GM19193 (cell line): ENCODE measurements around the gene ATG7.

ENCODE experiments used
- POLR2A ChIP-seq: IDR thresholded peaks from 4 replicates; pipeline ENCODE4 v1.6.1; 2011; ENCODE audit not compliant: insufficient read depth, insufficient read length; ENCODE audit errors: extremely low read depth

Gene ATG7

GRCh38 chr3:11393401-11393800 lies 121.2 kb downstream of the ATG7 start:
- TF ChIP-seq POLR2A = no peak

GRCh38 chr3:11394392-11394791 lies 122.2 kb downstream of the ATG7 start:
- TF ChIP-seq POLR2A = no peak

DNA sequence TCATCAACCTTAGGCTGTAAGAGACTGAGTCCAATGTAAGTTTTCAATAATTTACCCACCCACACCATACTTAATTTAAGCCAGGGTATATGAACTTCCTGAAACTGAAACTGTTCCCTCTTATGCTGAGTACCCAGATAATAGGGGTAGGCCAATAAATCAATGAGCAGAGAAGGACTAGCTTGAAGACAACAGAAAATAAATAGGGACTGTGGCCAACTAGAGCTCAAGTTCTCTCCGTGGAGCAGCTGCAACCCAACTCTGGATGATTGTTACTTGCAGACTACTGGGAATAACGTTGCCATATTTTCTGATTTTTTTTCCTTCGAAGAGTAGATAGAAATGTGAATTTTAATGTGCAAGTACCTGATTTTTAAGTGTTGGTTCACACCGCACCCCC lies 128.0 kb downstream of the ATG7 start:
- no peak for TF ChIP-seq POLR2A

DNA sequence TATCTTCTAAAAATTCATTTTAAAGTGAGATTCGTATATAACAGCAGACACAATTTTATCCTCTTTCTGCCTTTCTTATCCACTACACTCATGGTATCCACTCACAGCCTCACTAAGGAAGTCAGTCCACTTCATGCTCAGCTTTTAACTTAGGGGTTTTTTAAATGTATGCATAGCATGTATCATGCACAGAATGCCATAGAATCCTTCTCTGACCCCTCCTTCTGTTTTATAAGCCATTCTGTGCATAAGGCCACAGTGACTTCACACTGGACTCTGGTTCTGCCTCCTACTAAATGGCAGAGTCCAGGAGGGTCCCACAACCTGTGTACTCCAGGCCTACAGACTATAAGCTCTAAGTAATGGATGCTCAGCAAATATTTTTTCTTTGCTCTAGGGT lies 129.2 kb downstream of the ATG7 start:
- no peak for TF ChIP-seq POLR2A

- no peak for TF ChIP-seq POLR2A
Observed at GRCh38 chr3:11405323-11405722, 133.1 kb downstream of the ATG7 start.

DNA sequence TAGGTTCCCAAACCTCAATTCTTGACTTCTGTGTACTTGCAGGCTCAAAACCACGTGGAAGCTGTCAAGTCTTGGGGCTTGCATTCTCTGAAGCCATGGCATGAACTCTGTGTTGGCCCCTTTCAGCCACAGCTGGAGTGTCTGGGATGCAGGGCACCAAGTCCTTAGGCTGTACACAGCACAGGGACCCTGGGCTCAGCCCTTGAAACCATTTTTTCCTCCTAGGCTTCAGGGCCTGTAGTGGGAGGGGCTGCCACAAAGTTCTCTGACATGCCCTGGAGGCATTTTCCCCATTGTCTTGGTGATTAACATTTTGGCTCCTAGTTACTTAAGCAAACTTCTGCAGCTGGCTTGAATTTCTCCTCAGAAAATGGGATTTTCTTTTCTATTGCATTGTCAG lies 135.4 kb downstream of the ATG7 start:
- TF ChIP-seq POLR2A = no peak

GRCh38 chr3:11410564-11410963 lies 138.4 kb downstream of the ATG7 start:
- no peak for TF ChIP-seq POLR2A

- TF ChIP-seq POLR2A = no peak
Observed at GRCh38 chr3:11411956-11412355, 139.8 kb downstream of the ATG7 start.

GRCh38 chr3:11413071-11413470 lies 140.9 kb downstream of the ATG7 start:
- no peak for TF ChIP-seq POLR2A

DNA sequence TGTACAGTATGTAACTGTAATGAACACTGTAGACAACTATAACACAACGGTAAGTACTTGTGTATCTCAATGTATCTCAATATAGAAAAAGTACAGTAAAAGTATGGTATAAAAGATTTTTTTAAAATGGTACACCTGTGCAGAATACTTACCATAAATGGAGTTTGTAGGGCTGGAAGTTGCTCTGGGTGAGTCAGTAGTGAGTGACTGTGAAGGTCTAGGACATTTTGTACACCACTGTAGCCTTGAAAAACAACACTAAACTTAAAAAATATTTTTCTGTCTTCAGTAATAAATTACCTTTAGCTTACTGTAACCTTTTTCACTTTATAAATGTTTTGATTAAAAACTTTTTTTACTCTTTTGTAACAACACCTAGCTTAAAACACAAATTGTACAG lies 142.9 kb downstream of the ATG7 start:
- TF ChIP-seq POLR2A = no peak

- TF ChIP-seq POLR2A = no peak
Observed at GRCh38 chr3:11420066-11420465, 147.9 kb downstream of the ATG7 start.

DNA sequence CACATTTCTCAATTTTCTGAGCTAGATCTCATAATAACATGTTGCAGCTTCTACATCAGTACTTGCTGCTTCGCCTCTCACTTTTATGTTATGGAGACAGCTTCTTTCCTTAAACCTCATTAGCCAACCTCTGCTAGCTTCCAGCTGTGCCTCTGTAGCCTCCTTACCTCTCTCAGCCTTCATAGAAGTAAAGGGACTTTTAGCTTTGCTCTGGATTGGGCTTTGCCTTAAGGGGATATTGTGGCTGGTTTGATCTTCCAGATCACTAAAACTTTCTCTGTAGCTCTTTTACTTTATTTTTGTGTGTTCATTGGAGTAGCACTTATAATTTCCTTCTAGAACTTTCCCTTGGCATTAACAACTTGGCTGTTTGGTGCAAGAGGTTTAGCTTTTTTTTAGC lies 150.1 kb downstream of the ATG7 start:
- no peak for TF ChIP-seq POLR2A

DNA sequence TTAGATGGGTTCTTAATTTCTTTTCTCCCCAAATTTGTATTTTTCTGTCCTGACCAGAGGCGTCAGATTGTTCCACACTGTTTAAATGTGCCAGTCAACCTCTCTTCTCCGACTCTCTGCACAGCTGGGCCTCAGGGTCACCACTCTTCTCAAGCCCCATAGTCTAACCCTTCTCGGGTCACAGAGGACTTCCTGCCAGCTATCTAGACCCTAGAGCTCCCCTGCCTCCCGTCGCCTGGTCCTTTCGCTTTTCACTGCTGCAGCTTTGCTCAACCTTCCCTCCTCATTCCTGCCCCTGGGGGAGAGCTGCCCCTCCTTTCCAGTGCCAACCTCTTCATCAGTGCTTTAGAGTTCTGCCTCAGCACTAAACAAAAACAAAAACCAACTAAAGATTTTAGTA lies 151.7 kb downstream of the ATG7 start:
- no peak for TF ChIP-seq POLR2A

DNA sequence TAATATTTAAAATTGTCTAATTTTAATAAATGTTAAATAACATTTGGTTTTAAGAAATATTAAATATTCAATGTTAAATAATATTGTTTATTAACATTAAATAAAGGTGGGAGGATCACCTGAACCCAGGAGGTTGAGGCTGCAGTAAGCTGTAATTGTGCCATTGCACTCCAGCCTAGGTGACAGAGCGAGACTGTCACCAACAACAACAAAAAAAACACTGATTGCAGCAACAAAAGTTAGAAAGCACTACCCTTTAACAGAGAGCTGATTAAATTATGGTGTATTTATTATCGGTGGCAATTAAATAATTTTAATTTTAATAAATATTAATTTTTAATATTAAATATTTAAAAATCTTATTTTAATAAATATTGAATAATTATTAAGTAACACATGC lies 152.1 kb downstream of the ATG7 start:
- TF ChIP-seq POLR2A = no peak

GRCh38 chr3:11430207-11430606 lies 158.0 kb downstream of the ATG7 start:
- no peak for TF ChIP-seq POLR2A

DNA sequence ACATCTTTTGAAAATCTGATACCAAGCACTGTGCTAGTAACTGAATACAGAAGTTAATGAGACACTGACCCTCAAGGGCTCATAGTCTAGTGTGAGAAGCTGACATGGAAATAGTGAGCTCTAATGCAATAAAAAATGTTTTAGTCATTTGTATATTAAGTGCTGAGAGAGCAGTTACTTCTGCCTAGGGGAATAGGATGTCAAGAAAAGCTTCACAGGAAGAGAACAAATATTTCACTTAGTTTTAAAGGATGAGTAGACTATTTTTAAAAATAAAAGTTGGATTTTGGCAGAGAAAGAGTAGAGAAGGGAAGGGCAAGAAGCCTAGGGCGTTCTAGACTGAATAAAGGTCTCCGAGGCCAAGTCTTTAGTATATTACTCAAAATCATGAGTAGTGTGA lies 158.4 kb downstream of the ATG7 start:
- TF ChIP-seq POLR2A = no peak

GRCh38 chr3:11431319-11431718 lies 159.1 kb downstream of the ATG7 start:
- no peak for TF ChIP-seq POLR2A
